NCI-H526 (cell line): ENCODE measurements around the gene C12orf43.

Source experiments
- DNase-seq, 2 experiments: peaks; one replicate each; lab custom pipeline; 2025; lab: John Stamatoyannopoulos, UW

The C12orf43 gene

GRCh38 chr12:121030576-121031212 is 14.4 kb upstream of the C12orf43 start:
- DNase-seq: no peak

- DNase-seq: peak in 1 of 2 experiments; percentile 15
These were observed 10.2 kb upstream of the C12orf43 start for GRCh38 chr12:121026274-121027045.

DNA sequence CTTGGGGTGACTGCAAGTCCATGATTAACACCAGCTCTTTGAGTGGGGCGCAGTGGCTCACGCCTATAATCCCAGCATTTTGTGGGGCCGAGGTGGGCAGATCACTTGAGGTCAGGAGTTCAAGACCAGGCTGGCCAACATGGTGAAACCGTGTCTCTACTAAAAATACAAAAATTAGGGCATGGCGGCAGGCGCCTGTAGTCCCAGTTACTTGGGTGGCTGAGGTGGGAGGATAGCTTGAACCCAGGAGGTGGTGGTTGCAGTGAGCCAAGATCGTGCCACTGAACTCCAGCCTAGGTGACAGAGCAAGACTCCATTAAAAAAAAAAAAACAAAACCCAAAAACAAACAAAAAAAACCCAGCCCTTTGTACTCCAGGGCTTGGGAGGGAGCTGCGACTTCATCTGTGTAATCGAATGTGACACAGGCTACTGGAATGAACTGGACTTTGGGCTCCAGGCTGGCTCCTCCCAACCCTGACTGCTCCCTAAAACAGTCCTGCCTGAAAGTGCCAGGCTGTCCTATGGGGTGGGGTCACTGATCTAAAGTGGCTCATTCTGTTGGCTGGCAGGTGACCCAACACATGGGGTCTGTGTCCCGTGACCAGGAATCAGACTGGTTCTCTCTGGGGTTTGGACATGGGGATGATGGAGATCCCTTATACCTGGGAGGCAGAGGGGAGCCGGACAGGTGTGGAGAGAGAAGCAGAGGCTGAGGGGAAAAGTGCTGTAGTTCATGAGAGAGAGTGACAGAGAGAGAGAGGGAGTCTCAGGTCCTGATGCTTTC is 9.3 kb upstream of the C12orf43 start:
- DNase-seq: no peak

GRCh38 chr12:121023799-121024198 is 7.5 kb upstream of the C12orf43 start:
- no peak for DNase-seq

GRCh38 chr12:121022713-121023112 is 6.4 kb upstream of the C12orf43 start:
- no peak for DNase-seq

- DNase-seq: no peak
These were observed 5.5 kb upstream of the C12orf43 start for GRCh38 chr12:121021754-121022153.

DNA sequence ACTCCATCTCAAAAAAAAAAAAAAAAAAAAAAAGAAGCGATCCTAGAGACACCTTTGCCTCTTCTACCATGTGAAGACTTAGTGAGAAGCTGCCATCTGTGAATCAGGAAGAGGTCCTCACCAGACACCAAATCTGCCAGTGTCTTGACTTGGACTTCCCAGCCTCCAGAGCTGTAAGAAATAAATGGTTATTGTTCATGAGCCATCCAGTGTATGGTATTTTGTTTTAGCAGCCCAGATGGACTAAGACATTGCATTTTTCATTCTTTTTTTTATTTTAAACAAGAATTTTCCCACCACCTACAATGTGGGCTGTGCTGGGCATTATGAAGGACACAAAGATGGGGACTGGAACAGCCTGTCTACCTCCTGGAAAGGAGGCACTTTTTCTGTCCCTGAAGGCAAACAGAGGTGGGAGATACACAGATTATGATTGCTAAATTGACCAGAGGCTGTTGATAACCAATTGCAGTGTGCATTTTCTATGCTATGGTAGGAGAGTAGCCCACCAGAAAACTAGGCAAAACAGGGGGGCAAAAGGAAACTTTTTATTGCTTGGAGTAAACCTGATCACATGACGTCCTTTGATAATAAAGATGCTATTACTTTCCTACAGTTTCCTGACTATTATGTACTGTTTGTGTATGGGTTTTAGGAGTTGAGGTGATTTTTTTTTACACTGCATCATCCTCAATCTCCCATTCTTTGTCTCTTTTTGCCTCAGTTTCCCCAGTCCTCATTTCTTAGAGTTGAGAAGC is 2.8 kb upstream of the C12orf43 start:
- no peak for DNase-seq

DNA sequence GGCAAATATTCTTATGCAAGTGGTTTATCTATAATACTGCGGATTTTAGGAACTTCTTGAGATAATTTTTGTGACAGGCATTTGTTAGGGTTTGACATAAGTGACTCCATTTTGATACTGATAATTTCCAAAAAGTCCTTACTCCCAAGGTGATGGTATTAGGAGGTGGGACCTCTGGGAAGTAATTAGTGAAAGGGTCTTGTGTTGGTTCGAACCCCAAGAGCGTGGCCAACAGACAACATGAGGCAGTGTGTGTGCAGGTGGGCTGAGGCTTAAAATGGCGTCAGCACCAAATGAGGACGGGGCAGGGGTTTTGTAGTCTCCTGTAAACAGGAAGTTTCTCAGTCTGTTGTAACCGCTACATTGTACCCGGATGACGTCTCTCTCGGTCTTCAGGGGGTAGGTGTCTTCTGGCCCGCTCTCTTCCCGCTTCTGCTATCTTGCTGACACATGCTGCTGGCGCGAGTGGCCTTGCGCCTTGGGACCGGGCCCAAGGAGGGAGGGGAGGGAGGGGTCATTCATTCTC is 1.7 kb upstream of the C12orf43 start:
- no peak for DNase-seq

- no peak for DNase-seq
These were observed 2.6 kb downstream of the C12orf43 start for GRCh38 chr12:121013715-121014114.

GRCh38 chr12:121011820-121012219 is 4.5 kb downstream of the C12orf43 start:
- no peak for DNase-seq

DNA sequence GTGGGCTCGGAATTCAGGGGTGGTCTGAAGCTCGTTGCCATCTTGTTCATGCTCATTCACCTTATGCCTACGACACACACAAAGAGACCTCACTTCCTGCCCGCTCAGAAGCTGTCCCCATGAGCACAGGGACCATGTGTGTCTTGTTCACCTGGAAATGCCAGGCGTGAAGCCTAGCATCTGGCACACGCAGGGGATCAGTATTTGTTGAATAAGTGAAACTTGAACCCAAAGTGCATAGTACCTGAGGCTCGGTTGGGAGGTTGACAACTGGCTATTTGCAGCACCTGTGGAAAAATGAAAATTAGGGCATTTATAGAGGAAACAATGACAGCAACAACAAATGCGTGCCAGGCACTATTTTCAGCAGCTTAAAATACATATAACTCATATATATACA is 5.4 kb downstream of the C12orf43 start:
- no peak for DNase-seq

DNA sequence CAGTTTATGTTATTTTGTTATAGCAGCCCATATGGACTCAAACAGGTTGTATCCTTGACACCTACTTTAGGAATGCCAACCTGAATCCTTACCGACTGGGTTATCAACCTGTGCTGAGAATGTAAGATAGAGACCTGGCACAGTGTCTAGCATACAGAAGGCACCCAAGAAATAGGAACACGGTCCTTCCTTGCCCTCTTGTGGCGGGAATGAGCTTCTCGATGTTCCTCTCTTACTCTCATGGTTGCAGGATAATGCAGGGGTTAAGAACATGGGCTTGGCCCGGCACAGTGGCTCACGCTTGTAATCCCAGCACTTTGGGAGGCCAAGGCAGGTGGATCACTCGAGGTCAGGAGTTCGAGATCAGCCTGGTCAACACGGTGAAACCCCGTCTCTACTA is 6.5 kb downstream of the C12orf43 start:
- DNase-seq: peak; percentile 37 to 73

GRCh38 chr12:121008347-121009098 is 7.8 kb downstream of the C12orf43 start:
- no peak for DNase-seq

- DNase-seq: peak; percentile 9 to 61
These were observed 10.9 kb downstream of the C12orf43 start for GRCh38 chr12:121005346-121005815.

GRCh38 chr12:121004253-121004815 is 12.0 kb downstream of the C12orf43 start:
- DNase-seq: no peak

- DNase-seq: peak in 1 of 2 experiments; percentile 20
These were observed 12.6 kb downstream of the C12orf43 start for GRCh38 chr12:121003650-121004049.

DNA sequence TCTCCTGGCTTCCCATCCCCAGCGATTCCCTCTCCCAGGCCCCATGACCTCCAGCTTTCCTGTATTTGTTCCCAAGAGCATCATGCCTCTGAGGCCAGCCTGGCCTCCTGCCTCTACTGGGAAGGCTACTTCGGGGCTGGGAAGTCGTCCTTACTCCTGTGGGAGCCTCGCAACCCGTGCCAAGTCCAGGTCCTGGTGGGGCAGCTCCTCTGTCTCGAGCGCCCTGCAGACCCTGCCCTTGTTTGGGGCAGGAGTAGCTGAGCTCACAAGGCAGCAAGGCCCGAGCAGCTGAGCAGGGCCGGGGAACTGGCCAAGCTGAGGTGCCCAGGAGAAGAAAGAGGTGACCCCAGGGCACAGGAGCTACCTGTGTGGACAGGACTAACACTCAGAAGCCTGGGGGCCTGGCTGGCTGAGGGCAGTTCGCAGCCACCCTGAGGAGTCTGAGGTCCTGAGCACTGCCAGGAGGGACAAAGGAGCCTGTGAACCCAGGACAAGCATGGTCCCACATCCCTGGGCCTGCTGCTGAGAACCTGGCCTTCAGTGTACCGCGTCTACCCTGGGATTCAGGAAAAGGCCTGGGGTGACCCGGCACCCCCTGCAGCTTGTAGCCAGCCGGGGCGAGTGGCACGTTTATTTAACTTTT is 14.3 kb downstream of the C12orf43 start:
- no peak for DNase-seq

- DNase-seq: no peak
These were observed 15.2 kb downstream of the C12orf43 start for GRCh38 chr12:121001060-121001459.

GRCh38 chr12:121000530-121000929 is 15.8 kb downstream of the C12orf43 start:
- DNase-seq: no peak
